LNCaP clone FGC (cell line): ENCODE data around the gene EPB41L5.
"Not testable (repeated sequence)": the region's sequence is repeated elsewhere in the genome, so short reads cannot be mapped to it uniquely, and the experiment has no call there.

ENCODE experiments used
- DNase-seq: peaks from one replicate; pipeline ENCODE4 v3.0.0-alpha.2; 2011; ENCODE audit warnings: low read depth
- H3K4me3 ChIP-seq: 2 replicates; pipeline ENCODE4 v1.5.1; 2011; ENCODE audit warnings: mild to moderate bottlenecking, low read depth, low read length, control low read depth
- CTCF ChIP-seq: IDR thresholded peaks from 2 replicates; pipeline ENCODE4 v1.5.1; 2012; ENCODE audit warnings: mild to moderate bottlenecking; ENCODE audit not compliant: control insufficient read depth, insufficient read depth; ENCODE audit errors: extremely low read depth

Gene EPB41L5

GRCh38 chr2:120017201-120017600, 4.3 kb downstream of the EPB41L5 start:
- no peak for DNase-seq
- TF ChIP-seq CTCF, result no peak
- H3K4me3 ChIP-seq, result no peak overlapping the region

GRCh38 chr2:120018549-120018948, 5.7 kb downstream of the EPB41L5 start:
- TF ChIP-seq CTCF, result no peak
- DNase-seq, result no peak
- no peak overlapping the region for H3K4me3 ChIP-seq

GRCh38 chr2:120020554-120020953, 7.7 kb downstream of the EPB41L5 start:
- TF ChIP-seq CTCF, result no peak
- no peak overlapping the region for H3K4me3 ChIP-seq
- DNase-seq, result no peak

- H3K4me3 ChIP-seq, DNase-seq: not testable (repeated sequence)
Observed at GRCh38 chr2:120022505-120022904, 9.6 kb downstream of the EPB41L5 start.

GRCh38 chr2:120026890-120027289, 14.0 kb downstream of the EPB41L5 start:
- no peak overlapping the region for H3K4me3 ChIP-seq
- DNase-seq, result no peak
- no peak for TF ChIP-seq CTCF

- DNase-seq, result no peak
- no peak overlapping the region for H3K4me3 ChIP-seq
- TF ChIP-seq CTCF, result no peak
Observed at GRCh38 chr2:120028795-120029194, 15.9 kb downstream of the EPB41L5 start.

- TF ChIP-seq CTCF, result no peak
- no peak overlapping the region for H3K4me3 ChIP-seq
- no peak for DNase-seq
Observed at GRCh38 chr2:120029672-120030640, 17.1 kb downstream of the EPB41L5 start.
